GM13977 (cell line): Measurements from ENCODE around the gene TTBK2.
"Not testable (repeated sequence)": the region's sequence is repeated elsewhere in the genome, so short reads cannot be mapped to it uniquely, and the experiment has no call there.

Experiments used
- DNase-seq: peaks from one replicate; pipeline ENCODE4 v3.0.0; 2012; ENCODE audit warnings: low spot score
- in situ Hi-C: fragments of 300-500 bp; cut with MboI; formaldehyde crosslinking; loops from one replicate; pipeline ENCODE4 v1.12.0; 2022; ENCODE audit warnings: low sequenced_read_pairs, low pct_unique_long_range_greater_than_20kb, mixed read lengths, inconsistent platforms; ENCODE audit not compliant: unreplicated experiment
- TF ChIP-seq, protein P1 (sequence below): IDR thresholded peaks from 2 replicates; pipeline ENCODE4 v1.5.1; 2012; ENCODE audit warnings: mild to moderate bottlenecking, control low read depth; ENCODE audit not compliant: insufficient read depth; ENCODE audit errors: extremely low read depth, missing control alignments

TTBK2 gene

DNA sequence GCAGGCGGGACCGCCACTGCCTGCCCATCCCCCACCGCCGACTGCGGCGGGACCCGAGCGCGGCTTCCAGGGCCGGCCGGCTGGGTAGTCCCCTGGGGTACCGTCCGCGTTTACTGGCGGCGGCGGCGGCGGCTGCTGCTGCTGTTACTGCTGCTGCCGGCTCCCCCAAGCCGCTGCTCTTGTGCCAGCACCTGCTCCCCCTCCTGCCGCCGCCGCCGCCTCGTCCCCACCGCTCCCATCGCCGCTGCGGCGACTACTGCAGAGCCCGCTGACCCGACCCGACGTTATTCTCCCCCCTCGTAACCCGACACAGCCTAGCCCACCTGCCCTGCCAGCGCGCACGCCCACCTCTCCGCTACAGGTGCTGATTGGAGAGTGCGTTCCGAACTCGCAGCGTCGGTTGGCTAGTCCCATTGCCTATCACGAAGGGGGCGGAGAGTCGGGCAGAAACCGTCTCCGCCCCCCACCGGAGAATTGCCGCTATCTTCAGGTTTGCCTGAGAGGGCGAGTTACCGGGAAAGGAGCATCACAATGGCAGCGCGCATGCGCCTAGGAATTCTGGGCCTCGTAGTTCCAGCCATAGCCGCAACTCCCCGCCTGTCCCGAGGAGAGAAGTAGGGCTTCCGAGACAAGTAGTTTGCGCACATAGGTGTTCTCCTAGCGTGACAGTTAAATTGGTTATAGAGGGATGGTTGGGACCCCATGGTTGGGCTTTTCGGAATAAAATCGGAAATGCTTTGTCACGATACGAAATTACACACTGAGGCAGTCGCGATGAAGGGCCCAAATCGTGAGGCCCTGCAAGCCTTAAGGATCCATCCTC, at the start of gene TTBK2:
Gene TTBK2, minus strand, starts transcription at position 260 of the 823 bp plus-strand sequence. CDS start 42,161 bp downstream, outside the sequence.
- in situ Hi-C loops = no loop called here
- TF ChIP-seq, protein P1, sequence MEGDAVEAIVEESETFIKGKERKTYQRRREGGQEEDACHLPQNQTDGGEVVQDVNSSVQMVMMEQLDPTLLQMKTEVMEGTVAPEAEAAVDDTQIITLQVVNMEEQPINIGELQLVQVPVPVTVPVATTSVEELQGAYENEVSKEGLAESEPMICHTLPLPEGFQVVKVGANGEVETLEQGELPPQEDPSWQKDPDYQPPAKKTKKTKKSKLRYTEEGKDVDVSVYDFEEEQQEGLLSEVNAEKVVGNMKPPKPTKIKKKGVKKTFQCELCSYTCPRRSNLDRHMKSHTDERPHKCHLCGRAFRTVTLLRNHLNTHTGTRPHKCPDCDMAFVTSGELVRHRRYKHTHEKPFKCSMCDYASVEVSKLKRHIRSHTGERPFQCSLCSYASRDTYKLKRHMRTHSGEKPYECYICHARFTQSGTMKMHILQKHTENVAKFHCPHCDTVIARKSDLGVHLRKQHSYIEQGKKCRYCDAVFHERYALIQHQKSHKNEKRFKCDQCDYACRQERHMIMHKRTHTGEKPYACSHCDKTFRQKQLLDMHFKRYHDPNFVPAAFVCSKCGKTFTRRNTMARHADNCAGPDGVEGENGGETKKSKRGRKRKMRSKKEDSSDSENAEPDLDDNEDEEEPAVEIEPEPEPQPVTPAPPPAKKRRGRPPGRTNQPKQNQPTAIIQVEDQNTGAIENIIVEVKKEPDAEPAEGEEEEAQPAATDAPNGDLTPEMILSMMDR = no peak
- peak; percentile 92 for DNase-seq

DNA sequence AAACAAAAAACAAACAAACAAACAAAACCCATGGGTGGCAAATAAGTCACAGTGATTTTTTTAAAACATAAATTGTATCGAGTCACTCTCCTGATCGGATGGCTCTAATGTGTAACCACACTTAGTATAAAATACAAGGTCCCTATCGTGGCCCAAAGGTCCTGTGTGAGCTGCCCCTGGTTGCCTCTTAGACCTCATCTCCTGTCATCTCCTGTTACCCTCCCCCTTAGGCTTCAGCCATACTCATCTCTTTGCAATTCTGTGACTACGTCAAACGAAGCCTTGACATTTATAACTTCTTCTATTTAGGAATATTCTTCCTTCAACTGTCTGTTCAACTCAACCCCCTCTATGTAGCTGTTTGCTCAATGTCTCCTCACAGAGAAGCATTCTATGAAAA, 43.9 kb upstream of the TTBK2 start:
- in situ Hi-C loops = no loop called here
- TF ChIP-seq, protein P1 = no peak
- no peak for DNase-seq

DNA sequence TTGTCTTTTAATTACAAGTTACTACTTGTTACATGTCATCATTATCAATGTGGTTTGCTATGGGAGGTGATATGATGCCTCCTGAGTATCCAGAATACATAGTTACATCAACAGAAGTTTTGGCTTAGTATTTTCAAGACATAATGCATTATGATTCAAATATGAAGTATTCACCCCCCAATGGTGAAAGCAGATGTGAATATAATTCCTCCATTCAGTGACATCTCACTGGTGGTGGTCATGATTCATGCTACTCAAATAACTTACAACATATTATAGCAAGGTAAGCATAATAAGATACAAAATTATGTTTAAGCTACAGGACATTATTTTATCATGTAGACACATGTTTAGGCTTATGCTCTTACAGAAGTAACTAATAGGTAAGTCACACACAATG, 34.9 kb upstream of the TTBK2 start:
- no peak for DNase-seq
- TF ChIP-seq, protein P1 = no peak
- in situ Hi-C loops = no loop called here

DNA sequence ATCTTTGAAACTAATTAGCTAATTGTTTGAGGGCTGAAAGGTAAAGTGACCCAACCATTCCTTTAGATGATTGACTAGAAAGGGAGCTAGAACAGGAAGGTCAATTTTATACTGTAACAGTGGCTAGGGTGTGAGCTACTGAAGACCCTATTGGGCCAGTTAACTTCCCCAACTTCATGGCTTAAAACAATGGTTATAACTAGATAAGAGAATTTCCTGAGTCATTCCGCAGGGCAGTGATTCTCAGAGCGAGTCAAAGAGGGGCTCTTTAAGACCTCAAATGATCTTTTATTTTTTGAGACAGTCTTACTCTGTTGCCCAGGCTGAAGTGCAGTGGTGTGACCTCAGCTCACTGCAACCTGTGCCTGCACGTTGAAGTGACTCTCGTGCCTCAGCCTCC, 33.7 kb upstream of the TTBK2 start:
- TF ChIP-seq, protein P1 = no peak
- no peak for DNase-seq
- in situ Hi-C loops = no loop called here

DNA sequence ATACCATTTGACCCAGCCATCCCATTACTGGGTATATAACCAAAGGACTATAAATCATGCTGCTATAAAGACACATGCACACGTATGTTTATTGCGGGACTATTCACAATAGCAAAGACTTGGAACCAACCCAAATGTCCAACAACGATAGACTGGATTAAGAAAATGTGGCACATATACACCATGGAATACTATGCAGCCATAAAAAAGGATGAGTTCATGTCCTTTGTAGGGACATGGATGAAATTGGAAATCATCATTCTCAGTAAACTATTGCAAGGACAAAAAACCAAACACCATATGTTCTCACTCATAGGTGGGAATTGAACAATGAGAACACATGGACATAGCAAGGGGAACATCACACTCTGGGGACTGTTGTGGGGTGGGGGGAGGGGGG, 28.3 kb upstream of the TTBK2 start:
- DNase-seq, in situ Hi-C loops: not testable (repeated sequence)

DNA sequence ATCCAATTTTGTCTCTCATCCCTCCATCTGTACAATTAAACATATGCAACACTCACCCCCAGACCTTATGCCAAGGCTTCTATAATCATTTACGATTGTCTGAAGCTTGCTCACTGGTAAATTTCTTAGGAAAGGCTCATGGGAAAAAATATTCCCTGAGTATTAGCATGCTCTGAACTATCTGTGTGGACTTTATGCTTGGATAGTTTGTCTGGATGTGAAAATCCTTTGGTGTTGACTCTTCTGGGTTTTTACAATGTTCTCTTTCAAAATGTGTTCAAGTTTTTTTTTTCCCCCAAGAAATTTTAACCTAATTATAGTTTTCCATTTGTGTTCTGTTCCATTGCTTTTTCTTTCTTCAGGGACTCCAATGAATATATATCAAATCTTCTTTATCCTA, 19.9 kb upstream of the TTBK2 start:
- TF ChIP-seq, protein P1 = no peak
- in situ Hi-C loops = no loop called here
- DNase-seq = no peak

DNA sequence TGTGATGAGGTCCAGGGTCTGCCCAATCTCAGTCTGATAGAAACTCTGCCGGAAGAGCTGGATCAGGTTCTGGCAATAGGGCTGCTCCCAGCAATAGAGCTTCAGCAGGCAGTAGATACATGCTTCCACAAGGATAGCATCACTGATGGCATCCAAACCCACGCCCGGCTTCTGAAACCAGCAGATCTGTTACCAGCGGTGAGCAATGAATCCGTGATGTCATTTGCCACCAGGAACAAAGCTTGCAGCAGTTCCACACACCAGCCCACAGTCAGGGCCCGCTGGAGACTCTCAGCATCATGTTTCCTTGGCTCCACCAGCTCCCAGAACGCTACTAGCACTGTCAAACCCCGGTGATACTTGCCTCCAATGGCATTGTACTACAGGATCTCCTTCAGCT, 19.3 kb upstream of the TTBK2 start:
- no peak for DNase-seq
- TF ChIP-seq, protein P1 = no peak
- in situ Hi-C loops = no loop called here
